HepG2 (cell line): ENCODE results near the gene KTN1. TPM values are rescaled to one million over a fixed set of nuclear protein-coding genes. Genes with fewer than 3 reads are reported as not detected.

Experiments used
- ATAC-seq: fragments of 200-7000 bp; cut with Tn5 transposase; 3 replicates; pipeline ENCODE4 v1.9.1; 2020; ENCODE audit warnings: mild to moderate bottlenecking, moderate library complexity
- BruUV-seq: library from RNA; stranded (reverse); fragments of 400-500 nt; replicated peaks from 2 replicates; lab custom pipeline; 2021; lab: Mats Ljungman, UMichigan
- CTCF ChIA-PET: fragments of 300-600 bp; formaldehyde crosslinking; extraction: SDS; loops from one replicate; lab custom pipeline; 2021; ENCODE audit warnings: low total read pairs, inconsistent platforms, low intra/inter-chr PET ratio; lab: Yijun Ruan, JAX
- POLR2A ChIA-PET: fragments of 350-600 bp; sonication (Branson Sonifier 250); formaldehyde crosslinking; loops from one replicate; lab custom pipeline; 2020; ENCODE audit warnings: antibody characterized with exemption, inconsistent platforms; lab: Yijun Ruan, JAX
- DNase-seq: peaks from one replicate; pipeline ENCODE4 v3.0.0-alpha.2; 2015; ENCODE audit warnings: low spot score
- FAIRE-seq: peaks from 3 replicates; lab custom pipeline; 2011; peaks lifted over from hg19 to GRCh38; lab: Jason Lieb, UNC
- H2AFZ ChIP-seq: one replicate; pipeline ENCODE4 v1.6.1; 2011; ENCODE audit warnings: low read length, inconsistent platforms
- H3K27ac ChIP-seq: fragments of 300-600 bp; 3 replicates; pipeline ENCODE4 v1.8.0; 2011; ENCODE audit warnings: mixed run types, mild to moderate bottlenecking, mixed read lengths, low read length, inconsistent platforms; ENCODE audit not compliant: insufficient read depth; ENCODE audit errors: extremely low read length
- H3K27me3 ChIP-seq, 2 experiments: fragments of 200-600 bp in 1 of 2; 2 replicates in 1 of 2; 3 replicates in 1 of 2; pipeline versions ENCODE4 v1.6.0 to v1.8.0; 2011; ENCODE audit warnings: low read length in 2 of 2, mild to moderate bottlenecking in 2 of 2, moderate library complexity in 2 of 2, inconsistent platforms in 1 of 2; ENCODE audit not compliant: insufficient read depth in 2 of 2, control insufficient read depth in 1 of 2
- H3K36me3 ChIP-seq, 2 experiments: fragments of 200-600 bp in 1 of 2; replicated peaks in 1 of 2; 2 replicates in 1 of 2; 3 replicates in 1 of 2; pipeline versions ENCODE4 v1.5.1 to v1.8.0; 2011; ENCODE audit warnings: low read length in 2 of 2, inconsistent platforms in 1 of 2; ENCODE audit not compliant: insufficient read depth in 2 of 2, control insufficient read depth in 1 of 2
- H3K4me1 ChIP-seq: 2 replicates; pipeline ENCODE4 v1.5.1; 2012; ENCODE audit warnings: low read length, inconsistent platforms; ENCODE audit not compliant: insufficient read depth
- H3K4me2 ChIP-seq: 2 replicates; pipeline ENCODE4 v1.6.0; 2011; ENCODE audit warnings: low read depth, low read length, inconsistent platforms
- H3K4me3 ChIP-seq, 3 experiments: fragments of 200-600 bp in 1 of 3; sonication (generic), shearing (Covaris generic) in 1 of 3; replicated peaks in 1 of 3; 2 replicates each; pipeline ENCODE4 v1.5.1; 2011 to 2016; ENCODE audit warnings: low read length in 3 of 3, inconsistent platforms in 2 of 3, low read depth in 2 of 3, mild to moderate bottlenecking in 2 of 3, control low read depth in 1 of 3, mixed read lengths in 1 of 3; ENCODE audit not compliant: insufficient read depth in 1 of 3
- H3K79me2 ChIP-seq: one replicate; pipeline ENCODE4 v1.6.1; 2011; ENCODE audit warnings: low read length, inconsistent platforms; ENCODE audit not compliant: insufficient read depth
- H3K9ac ChIP-seq: 2 replicates; pipeline ENCODE4 v1.6.0; 2011; ENCODE audit warnings: mild to moderate bottlenecking, low read depth, low read length, inconsistent platforms; ENCODE audit not compliant: insufficient read depth
- H3K9me3 ChIP-seq: 2 replicates; pipeline ENCODE4 v1.5.1; 2012; ENCODE audit warnings: mild to moderate bottlenecking, low read length
- H4K20me1 ChIP-seq: 2 replicates; pipeline ENCODE4 v1.6.0; 2011; ENCODE audit warnings: inconsistent platforms, mild to moderate bottlenecking, low read length, moderate library complexity; ENCODE audit not compliant: insufficient read depth
- ATF4 ChIP-seq, 2 experiments: fragments of 450-650 bp in 1 of 2; sonication (generic) in 1 of 2; formaldehyde crosslinking; IDR thresholded peaks; 2 replicates each; pipeline versions ENCODE4 v1.5.0 to v1.8.0; 2020 to 2022; ENCODE audit warnings: mild to moderate bottlenecking in 1 of 2, missing genetic modification reagents in 1 of 2
- CEBPB ChIP-seq: IDR thresholded peaks from 2 replicates; pipeline ENCODE4 v1.6.1; 2011; ENCODE audit warnings: low read depth, low read length, improper control_type of control experiment, borderline replicate concordance
- FIP1L1 ChIP-seq: fragments of 200-400 bp; formaldehyde crosslinking; IDR thresholded peaks from 2 replicates; pipeline ENCODE4 v1.6.1; 2018; ENCODE audit warnings: low read depth, mild to moderate bottlenecking, low read length, moderate library complexity, borderline replicate concordance; ENCODE audit not compliant: insufficient read depth
- GMEB2 ChIP-seq: IDR thresholded peaks from 2 replicates; pipeline ENCODE4 v1.6.1; 2016; ENCODE audit warnings: missing biosample characterization, missing genetic modification reagents, low read depth
- HOXD1 ChIP-seq: sonication (generic); formaldehyde crosslinking; IDR thresholded peaks from 2 replicates; pipeline ENCODE4 v1.5.0; 2020; ENCODE audit warnings: missing genetic modification reagents
- NRL ChIP-seq: sonication (generic); formaldehyde crosslinking; IDR thresholded peaks from 2 replicates; pipeline ENCODE4 v1.5.0; 2020; ENCODE audit warnings: missing genetic modification reagents, mild to moderate bottlenecking, moderate library complexity, borderline replicate concordance
- RAD51 ChIP-seq: fragments of 450-650 bp; IDR thresholded peaks from 2 replicates; pipeline ENCODE4 v1.6.1; 2016; ENCODE audit warnings: borderline replicate concordance
- TCF12 ChIP-seq, 2 experiments: fragments of 450-650 bp in 1 of 2; sonication (generic) in 1 of 2; formaldehyde crosslinking in 1 of 2; IDR thresholded peaks; 2 replicates each; pipeline versions ENCODE4 v1.6.1 to v1.8.0; 2017 to 2022; ENCODE audit warnings: antibody characterized with exemption in 1 of 2, mild to moderate bottlenecking in 1 of 2, missing genetic modification reagents in 1 of 2, moderate library complexity in 1 of 2
- ZNF160 ChIP-seq: sonication (generic); formaldehyde crosslinking; IDR thresholded peaks from 2 replicates; pipeline ENCODE4 v1.8.0; 2022; ENCODE audit warnings: mild to moderate bottlenecking, inconsistent platforms, missing genetic modification reagents
- ZNF296 ChIP-seq: sonication (generic); formaldehyde crosslinking; conservative IDR thresholded peaks from 2 replicates; pipeline ENCODE4 v1.5.0; 2020; ENCODE audit warnings: mild to moderate bottlenecking, missing genetic modification reagents
- ZNF558 ChIP-seq: sonication (generic); formaldehyde crosslinking; IDR thresholded peaks from 2 replicates; pipeline ENCODE4 v1.9.0; 2022; ENCODE audit warnings: mild to moderate bottlenecking, missing genetic modification reagents, borderline replicate concordance
- WGBS: methylation state at CpG from one replicate; pipeline ENCODE4 v1.1.6; 2017; ENCODE audit warnings: low lambda C conversion rate; 5-methylcytosine and 5-hydroxymethylcytosine counted together
- in situ Hi-C: cut with HindIII; loops from 2 replicates; pipeline ENCODE4 v1.10.0; 2017; ENCODE audit warnings: low pct_unique_long_range_greater_than_20kb; ENCODE audit not compliant: extremely low pct_ligation_motif_present
- intact Hi-C: fragments of 100-400 bp; cut with micrococcal nuclease; formaldehyde crosslinking; loops from one replicate; pipeline ENCODE4 v1.10.0; 2022; ENCODE audit not compliant: unreplicated experiment
- polyA plus RNA-seq, 8 experiments: library from polyadenylated mRNA; depleted of rRNA in 3 of 8; stranded (reverse) in 7 of 8; unstranded in 1 of 8; fragments of >200 nt; fragmentation: Illumina TruSeq in 4 of 8; extraction: Trizol in 4 of 8; gene quantifications; 2 replicates each; pipeline versions ENCODE4 v1.2.1 to v1.2.3, GENCODE V29; 2011 to 2016; ENCODE audit warnings: low read depth in 4 of 8, missing spikeins in 1 of 8, mixed read lengths in 1 of 8; ENCODE audit not compliant: insufficient read depth in 1 of 8
- total RNA-seq, 5 experiments: library from RNA; depleted of rRNA; stranded (reverse); fragments of >200 nt; fragmentation: Illumina TruSeq; extraction: Trizol; gene quantifications; 2 replicates each; pipeline ENCODE4 v1.2.3, GENCODE V29; 2016; ENCODE audit warnings: low read depth in 1 of 5

The KTN1 gene
- total and polyA plus RNA-seq, 2 of the 13 experiments (the other 11 are each of a cell fraction or from before 2014, with no cell fraction given) = 60.6 to 169 TPM

GRCh38 chr14:55620277-55620676 is 40.3 kb downstream of the KTN1 start:
- no peaks in the 10 kb centered on the region for H3K79me2 ChIP-seq
- no peak overlapping the region for H3K4me2 ChIP-seq
- H2AFZ ChIP-seq = no peak overlapping the region
- no TSS peak for BruUV-seq
- intact Hi-C loops = no loop called here
- no peak overlapping the region for H3K9ac ChIP-seq
- 83% methylated on average over 1 of the region's 1 CpG for WGBS
- H3K4me3 ChIP-seq = no peak overlapping the region
- TF ChIP-seq ZNF296 (CRISPR knock-in tag) (no peak), RAD51 (no peak), ZNF160 (CRISPR knock-in tag) (no peak), ATF4 (CRISPR knock-in tag; IDR thresholded peaks at IDR 0.05) (no peak), FIP1L1 (no peak), ZNF558 (CRISPR knock-in tag) (no peak), TCF12 (IDR thresholded peaks at IDR 0.05) (no peak), TCF12 (CRISPR knock-in tag; IDR thresholded peaks at IDR 0.05) (no peak), NRL (CRISPR knock-in tag) (no peak), CEBPB (no peak), HOXD1 (CRISPR knock-in tag) (no peak), GMEB2 (CRISPR knock-in tag) (no peak)
- H3K27ac ChIP-seq = no peak overlapping the region
- no peaks in the 10 kb centered on the region for H3K4me1 ChIP-seq
- in situ Hi-C loops = no loop called here
- FAIRE-seq (no peak), DNase-seq (no peak), ATAC-seq (no peak)
- H3K9me3 ChIP-seq = peaks cover 20% of the 10 kb centered on the region; the same call in 1 of the 2 replicates
- POLR2A ChIA-PET = no interaction called here
- CTCF ChIA-PET = no interaction called here
- H3K27me3 ChIP-seq = no peaks in the 10 kb centered on the region
- no peaks in the 10 kb centered on the region for H4K20me1 ChIP-seq
- H3K36me3 ChIP-seq = peaks cover 21 to 72% of the 10 kb centered on the region in 2 experiments
